GM18508 (cell line): ENCODE measurements around the gene TEAD2.

ENCODE experiments used
- ATAC-seq: cut with Tn5 transposase; IDR thresholded peaks from one replicate; pipeline ENCODE4 v1.9.1; 2021; ENCODE audit warnings: moderate number of reproducible peaks; ENCODE audit not compliant: insufficient read depth, unreplicated experiment

The TEAD2 gene

DNA sequence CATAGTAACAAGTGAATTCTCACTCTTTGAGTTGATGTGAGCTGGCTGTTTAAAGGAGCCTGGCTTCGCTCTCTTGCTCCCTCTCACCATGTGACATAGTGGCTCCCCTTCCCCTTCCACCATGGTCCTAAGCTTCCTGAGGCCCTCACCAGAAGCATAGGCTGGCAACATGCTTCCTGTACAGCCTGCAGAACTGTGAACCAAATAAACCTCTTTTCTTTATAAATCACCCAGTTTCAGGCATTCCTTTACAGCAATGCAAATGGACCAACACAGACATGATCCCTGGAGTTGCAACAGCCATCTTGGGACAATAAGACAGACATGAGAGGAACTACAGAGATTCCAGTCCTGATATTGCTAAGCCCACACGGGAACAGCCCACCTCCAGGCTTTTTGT is 12.6 kb downstream of the TEAD2 start:
- no peak for ATAC-seq

DNA sequence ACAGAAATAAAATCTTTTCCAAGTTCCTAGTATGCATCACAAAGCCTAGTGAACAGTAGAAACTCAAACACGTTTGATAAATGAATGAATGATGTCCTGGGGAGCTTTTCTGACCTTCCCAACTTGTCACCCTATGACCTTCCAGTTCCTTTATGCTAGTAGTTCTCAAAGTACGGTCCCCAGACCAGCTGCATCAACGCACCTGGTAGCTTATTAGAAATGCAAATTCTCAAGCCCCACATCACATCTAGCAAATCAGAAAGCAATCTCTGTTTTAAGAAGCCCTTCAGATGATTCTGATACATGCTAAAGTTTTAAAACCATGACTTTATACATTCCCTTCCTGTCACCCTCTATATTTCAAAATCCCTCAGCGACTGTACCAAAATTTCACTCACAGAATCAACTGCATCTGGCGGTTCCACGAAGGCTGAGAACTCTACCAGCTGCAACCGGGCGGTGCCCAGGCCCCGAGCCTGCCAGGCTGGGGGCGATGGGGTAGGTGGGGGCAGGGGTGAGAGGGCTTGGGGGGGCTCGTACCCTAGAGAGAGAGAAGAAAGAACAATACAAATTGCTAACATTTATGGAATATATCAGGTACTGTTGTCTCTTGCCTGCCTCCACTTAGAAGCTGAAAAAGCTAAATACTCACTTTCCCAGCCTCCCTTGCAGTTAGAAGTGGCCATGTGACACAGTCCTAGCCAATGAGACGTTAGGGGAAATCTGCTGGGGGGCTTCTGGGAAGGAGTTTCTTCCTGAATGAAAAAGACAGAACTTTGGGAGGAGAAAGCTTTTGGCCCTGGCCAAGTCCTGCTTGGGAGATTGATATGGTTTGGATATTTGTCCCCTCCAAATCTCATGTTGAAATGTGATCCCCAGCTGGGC is 13.7 kb downstream of the TEAD2 start:
- no peak for ATAC-seq

DNA sequence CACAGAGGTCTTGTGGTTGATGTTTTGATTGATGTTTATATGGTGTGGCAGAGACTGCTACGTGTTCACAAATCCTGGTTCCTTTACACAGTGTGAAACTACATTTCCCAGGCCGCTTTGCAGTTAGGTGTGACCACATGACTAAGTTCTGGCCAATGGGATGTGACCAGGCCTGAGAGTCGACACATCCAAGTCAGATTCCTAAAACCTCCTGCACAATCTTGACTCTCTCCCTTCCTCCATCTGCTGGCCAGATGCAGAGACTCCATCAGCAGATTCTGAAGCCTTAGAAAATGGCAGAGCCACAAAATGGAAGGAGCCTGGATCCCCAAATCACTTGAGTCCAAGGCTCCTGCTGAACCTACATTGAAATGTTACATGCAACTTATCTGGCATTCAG is 14.4 kb downstream of the TEAD2 start:
- no peak for ATAC-seq

DNA sequence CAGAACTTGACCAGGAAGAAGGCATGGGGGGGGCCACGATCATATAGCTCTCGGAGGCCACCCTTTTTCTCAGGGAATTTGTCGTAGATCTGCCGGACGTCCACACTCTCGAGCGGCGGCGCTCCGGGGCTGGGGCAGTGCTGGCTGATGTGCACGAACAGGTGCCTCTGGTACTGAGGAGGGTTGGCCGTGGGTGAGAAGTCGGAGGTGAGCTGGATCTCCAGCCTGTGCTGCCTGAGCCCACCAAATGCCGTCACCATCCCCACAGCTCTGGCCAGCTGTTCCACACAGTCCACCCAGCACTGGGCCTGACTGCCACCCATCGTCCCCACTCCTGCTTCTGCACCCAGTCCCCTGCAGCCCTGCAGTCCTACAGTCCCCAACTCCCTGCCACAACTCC is 15.0 kb downstream of the TEAD2 start:
- ATAC-seq: no peak

DNA sequence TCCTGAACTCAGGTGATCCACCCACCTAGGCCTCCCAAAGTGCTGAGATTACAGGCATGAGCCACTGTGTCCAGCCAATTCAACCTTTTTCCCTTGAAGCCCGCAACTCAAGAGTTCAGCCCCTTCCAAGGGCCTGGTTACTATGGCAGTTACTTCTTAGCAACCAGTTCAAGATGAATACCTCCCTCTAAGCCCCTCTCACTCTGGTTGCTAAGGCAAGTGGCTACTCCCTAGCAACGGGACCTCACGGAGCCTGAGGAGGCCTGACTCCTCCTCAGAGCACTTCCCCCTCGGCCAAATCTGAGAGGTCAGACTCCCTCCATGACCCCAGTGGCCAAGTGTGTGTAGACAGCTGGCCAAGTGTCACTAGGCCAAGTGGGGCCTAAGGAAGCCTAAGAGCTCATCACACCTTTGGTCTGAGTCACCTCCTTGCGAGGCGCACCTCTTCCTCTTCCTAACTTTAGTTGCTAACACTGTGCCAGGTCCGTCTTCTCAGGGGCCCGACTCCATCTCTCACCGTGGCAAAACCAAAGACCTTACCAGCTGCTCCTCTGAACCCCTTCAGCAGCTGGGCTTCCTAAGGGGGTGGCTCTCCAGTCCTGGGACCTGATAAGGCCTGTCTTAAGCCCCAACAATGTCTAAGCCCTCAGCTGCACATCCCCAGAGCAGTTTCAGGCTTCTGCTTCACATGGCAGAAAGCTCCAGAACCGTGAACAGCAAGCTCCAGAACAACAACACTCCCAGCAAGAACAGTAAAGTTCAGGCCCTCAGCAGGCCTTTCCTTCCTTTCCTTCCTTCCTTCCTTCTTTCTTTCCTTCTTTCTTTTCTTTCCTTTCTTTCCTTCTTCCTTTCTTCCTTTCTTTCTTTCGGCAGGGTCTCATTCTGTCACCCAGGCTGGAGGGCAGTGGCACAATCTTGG is 17.5 kb downstream of the TEAD2 start:
- no peak for ATAC-seq

DNA sequence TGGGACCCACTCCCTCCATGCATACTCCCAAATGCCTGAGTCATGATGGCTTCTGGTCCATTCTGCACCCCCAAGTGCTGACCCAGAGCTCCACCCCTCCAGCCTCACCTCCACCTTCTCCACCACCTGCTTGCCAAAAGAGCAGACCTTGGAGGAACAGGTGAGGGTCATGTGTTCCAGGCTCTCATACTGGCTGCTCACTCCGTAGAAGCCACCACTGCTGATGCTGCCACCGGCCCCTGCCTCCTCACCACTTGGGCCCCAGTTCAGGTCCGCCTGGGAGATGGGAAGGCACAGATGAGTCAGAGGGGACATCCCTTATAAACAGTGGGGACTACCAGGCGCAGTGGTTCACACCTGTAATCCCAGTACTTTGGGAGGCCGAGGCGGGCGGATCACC is 19.1 kb downstream of the TEAD2 start:
- no peak for ATAC-seq

DNA sequence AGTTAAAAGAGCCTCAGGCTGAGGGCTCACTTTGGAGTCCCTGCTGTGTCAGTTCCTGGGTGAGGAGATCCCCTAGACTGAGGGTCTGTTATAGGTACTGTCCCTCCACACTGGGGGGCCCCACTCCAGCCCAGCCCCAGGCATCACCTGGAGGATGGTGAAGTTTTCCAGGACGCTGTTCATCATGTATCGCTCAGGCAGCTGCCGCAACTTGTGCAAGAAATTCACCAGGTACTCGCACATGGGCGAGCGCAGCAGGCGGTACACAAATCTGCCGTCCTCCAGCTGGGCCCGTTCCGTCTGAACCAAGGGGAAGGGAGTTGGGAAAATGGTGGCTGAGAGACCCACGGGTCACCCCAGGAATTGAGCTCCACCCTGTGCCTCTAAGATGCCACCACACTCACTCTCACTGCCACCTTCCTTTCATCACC is 19.9 kb downstream of the TEAD2 start:
- ATAC-seq: no peak

DNA sequence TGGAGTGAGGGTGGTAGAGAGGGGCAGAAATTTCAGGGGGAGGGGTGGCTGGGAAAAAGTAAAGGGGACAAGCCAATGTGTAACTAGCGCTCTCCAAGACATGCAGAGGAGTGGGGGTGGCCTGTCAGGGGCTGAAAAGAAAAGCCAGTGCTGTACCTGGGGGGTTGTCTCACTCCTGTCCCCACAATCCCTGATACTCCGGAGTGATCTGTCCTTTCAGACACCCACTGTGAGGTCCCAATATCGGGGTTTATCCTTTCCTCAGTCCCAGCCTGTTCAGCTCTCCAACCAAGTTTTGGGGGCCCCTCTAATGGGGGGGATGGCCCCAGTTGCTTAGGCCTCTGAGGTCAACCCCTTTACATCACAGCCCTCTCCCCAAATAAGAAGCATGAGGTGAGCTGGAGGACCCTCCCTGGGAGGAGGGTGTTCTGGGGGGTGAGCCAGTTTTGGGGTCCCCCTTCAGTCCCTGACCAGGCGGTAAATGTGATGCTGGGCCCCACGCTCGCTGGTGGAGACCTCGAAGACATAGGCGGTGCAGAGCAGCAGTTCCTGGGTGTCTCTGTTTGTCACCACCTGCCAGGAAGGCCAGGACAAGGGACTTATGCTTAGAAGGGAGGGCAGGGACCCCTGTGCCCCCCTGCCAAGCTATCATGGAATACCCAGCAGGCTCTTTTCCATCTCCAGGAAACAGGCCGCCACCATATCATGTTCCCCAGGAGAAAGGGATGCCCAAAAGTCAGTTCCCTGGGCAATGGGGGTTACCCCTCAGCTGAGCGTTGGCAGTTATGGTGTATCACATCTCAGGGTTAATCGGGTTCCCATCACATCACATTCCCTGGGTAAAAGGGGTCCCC is 21.1 kb downstream of the TEAD2 start:
- ATAC-seq: no peak

DNA sequence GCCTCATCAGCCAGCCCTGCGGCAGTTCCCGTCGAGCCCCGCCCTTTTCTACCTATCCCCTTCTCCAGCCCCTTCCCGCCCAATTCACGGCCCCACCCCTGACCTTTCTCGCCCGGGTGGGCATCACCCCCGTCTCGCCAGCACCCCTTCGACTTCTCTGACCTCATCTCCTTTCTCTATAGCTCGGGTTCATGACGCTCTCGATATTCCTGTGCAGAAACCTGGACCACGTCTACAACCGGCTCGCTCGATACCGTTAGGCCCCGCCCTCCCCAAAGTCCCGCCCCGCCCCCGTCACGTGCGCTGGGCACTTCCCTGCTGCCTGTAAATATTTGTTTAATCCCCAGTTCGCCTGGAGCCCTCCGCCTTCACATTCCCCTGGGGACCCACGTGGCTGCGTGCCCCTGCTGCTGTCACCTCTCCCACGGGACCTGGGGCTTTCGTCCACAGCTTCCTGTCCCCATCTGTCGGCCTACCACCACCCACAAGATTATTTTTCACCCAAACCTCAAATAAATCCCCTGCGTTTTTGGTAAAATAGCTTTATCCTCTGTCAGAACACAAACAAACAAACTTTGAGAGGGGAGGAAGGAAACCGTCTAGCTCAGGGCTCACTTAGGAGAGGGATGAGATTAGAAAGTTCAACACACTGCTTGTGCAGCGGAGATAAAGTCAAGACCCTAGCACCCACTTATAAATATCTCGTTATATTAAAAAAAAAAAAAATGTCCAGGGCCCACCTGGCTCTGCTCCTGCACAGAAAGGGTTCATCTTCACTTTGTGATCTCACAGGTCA is 21.9 kb downstream of the TEAD2 start:
- ATAC-seq: no peak

DNA sequence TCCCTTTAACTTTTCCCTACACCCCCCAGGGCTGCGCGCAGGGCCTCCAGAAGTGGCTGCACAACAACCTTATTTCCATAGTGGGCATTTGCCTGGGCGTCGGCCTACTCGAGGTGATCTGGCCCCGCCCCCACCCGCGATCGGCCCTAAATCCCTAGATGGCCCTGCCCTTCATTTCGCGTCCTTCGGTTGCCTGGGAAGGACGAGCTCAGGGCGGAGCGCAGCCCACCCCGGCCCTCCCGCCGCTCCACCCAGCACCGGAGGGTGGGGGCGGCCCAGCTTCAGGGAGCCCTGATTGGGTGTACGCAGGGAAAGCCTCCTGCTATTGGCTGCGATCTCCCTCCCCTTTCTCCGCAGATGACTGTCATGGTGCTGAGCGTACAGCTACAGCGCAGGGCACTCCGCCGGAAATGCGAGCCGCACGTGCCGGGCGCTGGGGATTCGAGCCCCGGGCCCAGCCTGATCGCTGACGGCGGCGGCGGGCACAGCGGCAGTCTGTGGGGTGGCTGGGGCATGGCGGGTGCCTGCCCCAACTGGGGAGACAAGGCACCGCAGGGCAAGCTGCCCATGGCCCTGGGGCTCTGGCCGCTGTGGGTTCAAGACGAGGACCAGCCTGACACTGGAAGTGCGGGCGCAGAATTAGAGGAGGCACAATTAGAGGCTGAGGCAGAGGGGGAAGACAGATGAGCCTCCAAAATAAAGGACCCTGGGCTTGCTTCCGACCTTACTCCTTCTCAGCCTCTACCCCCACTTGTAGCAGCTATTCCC is 22.7 kb downstream of the TEAD2 start:
- no peak for ATAC-seq

DNA sequence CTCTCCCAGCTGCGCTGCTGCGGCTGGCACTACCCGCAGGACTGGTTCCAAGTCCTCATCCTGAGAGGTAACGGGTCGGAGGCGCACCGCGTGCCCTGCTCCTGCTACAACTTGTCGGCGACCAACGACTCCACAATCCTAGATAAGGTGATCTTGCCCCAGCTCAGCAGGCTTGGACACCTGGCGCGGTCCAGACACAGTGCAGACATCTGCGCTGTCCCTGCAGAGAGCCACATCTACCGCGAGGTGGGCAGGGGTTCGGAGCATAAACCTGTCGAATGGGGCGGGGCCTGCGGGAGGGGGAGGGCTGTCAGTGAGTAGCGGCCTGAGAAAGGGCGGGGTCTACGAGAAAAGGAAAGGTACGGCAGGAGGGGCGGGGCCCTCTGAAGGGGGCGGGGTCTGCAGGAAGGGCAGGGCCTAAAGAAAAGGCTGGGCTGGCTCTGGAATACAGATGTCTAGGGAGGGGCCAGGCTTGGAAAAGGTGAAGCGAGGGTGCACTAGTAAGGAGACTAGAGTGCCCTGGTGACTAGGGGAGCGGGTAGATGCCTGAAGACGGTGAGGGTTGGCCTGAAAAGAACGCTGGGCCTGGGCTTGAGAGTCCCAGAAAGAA is 23.4 kb downstream of the TEAD2 start:
- ATAC-seq: no peak

DNA sequence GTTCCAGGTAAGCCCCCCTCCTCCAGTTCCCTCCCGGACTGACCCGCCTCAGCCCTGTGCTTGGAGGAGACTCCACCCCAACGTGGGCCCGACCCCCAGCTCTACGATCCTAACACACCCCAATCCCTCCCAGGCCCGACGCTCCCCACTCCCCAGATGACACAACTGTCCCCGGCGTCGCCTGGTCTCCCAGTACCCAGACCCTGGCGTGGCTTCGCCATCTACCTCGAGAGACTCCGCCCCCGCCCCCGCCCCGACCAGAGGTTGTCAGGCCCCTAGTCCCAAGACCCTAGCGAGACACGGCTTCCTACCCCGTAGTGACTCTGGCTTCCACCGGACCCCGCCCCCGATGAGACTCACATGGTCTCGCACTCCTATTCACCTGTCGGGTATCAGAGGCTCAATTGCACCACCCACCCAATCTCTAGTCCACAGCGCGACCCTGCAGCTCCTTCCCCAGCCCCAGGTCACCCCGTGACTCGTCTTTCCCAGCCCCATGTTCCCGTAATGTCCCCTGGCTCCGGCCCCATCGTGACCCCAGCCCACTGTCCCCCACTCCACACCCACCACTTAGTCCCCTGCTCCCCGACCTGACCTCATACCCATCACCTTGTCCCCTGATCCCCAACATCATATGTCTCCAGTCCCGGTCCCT is 24.1 kb downstream of the TEAD2 start:
- no peak for ATAC-seq

DNA sequence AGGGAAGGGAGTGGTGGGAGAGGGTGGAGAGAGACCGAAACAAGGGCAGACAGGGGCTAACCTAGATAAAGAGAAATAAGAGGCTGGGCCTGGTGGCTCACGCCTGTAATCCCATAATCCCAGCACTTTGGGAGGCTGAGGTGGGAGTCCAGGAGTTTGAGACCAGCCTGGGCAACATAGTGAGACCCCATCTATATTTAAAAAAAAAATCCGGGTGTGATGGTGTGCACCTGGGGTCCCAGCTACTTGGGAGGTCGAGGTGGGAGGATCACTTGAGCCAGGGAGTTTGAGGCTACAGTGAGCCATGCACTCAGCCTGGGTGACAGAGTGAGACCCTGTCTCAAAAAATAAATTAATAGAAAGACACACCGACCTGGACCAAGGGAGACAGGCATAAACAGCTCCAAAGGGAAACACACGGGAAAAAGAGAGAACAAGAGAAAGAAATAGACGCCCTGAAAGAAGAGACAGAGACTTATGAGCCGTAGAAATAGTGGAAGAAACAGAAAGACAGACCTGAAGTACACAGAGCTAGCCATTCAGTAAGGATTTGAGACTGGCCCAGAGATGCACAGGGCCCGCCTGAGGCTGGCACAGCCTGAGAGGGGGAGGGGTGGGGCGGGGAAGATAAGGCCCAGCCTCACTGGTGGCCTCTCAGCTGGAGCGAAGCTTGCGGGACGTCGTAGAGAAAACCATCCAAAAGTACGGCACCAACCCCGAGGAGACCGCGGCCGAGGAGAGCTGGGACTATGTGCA is 24.8 kb downstream of the TEAD2 start:
- no peak for ATAC-seq

DNA sequence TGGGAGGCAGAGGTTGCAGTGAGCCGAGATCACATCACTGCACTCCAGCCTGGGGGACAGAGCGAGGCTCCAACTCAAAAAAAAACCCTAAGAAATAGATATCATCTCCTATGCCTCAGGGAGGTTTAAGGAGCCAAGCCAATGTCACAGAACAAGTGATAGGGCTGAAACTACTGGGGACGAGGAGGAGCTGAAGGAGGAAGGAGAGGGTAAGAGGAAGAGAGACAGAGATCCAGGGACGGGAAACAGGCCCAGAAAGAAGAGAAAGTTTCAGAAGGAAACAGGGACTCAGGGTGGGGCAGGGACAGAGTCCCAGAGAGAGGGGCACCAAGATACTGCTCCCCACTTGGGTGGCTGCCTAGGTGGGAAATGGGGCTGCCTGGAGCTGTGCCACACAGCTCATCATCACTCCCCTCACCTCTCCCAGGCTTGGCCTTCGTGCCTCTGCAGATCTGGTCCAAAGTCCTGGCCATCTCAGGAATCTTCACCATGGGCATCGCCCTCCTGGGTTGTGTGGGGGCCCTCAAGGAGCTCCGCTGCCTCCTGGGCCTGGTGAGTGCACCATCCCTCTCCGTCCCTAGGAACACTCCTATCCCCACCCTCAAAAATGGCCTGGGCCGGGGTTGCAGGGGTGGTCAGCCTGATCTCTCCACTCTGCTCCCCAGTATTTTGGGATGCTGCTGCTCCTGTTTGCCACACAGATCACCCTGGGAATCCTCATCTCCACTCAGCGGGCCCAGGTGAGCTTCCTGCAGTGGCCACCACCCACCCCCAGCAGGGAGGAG is 25.5 kb downstream of the TEAD2 start:
- no peak for ATAC-seq

DNA sequence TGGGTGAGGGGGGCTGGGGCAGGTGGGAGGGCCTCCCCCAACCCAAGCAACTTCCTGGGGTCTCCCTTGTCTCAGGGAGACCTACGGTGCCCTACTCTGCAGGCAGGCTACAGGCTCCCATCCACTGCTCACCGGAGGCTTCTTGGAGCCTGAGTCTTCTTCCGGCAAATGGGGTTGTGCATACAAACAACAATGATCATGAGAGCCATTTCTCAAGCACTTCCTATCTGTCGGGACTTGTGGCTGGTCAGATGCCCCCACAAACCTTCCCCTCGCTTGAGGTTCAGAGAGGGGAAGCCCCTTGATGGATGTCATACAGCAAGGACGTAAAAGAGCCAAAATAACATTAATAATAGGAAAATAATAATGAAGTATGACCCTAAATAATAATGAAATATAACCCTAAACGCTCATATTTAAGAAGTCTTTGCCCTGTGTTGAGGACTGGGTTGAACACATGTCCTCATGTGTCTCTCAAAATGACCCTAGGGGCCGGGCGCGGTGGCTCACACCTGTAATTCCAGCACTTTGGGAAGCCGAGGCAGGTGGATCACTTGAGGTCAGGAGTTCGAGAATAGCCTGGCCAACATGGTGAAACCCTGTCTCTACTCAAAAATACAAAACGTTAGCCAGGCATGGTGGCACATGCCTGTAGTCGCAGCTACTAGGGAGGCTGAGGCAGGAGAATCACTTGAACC is 26.3 kb downstream of the TEAD2 start:
- no peak for ATAC-seq
